IPS-15b (cell line): ENCODE measurements around the gene ANO2.
"Not testable (repeated sequence)": the region's sequence is repeated elsewhere in the genome, so short reads cannot be mapped to it uniquely, and the experiment has no call there.

Experiments used
- H3K27me3 ChIP-seq: one replicate; pipeline ENCODE4 v1.6.1; 2013; ENCODE audit warnings: low read length; ENCODE audit not compliant: control insufficient read depth, insufficient read depth
- H3K36me3 ChIP-seq: one replicate; pipeline ENCODE4 v1.6.1; 2013; ENCODE audit warnings: low read length; ENCODE audit not compliant: control insufficient read depth, insufficient read depth
- H3K4me1 ChIP-seq: one replicate; pipeline ENCODE4 v1.6.1; 2013; ENCODE audit warnings: mild to moderate bottlenecking, low read length; ENCODE audit not compliant: control insufficient read depth, insufficient read depth
- H3K4me3 ChIP-seq: one replicate; pipeline ENCODE4 v1.5.1; 2013; ENCODE audit warnings: low read depth, low read length
- H3K9ac ChIP-seq: one replicate; pipeline ENCODE4 v1.6.1; 2013; ENCODE audit warnings: low read depth, mild to moderate bottlenecking, low read length
- H3K9me3 ChIP-seq: one replicate; pipeline ENCODE4 v1.6.1; 2013; ENCODE audit warnings: mild to moderate bottlenecking, low read length; ENCODE audit not compliant: control insufficient read depth, insufficient read depth

The ANO2 gene

GRCh38 chr12:5560265-5560664, 384.8 kb downstream of the ANO2 start:
- Histone ChIP-seq H3K36me3 (no peaks in the 10 kb centered on the region), H3K4me1 (peaks cover 8% of the 10 kb centered on the region), H3K9me3 (no peaks in the 10 kb centered on the region), H3K27me3 (no peaks in the 10 kb centered on the region), H3K4me3 (no peak overlapping the region), H3K9ac (no peak overlapping the region)

- Histone ChIP-seq H3K9me3 (no peaks in the 10 kb centered on the region), H3K9ac (no peak overlapping the region), H3K4me1 (peaks cover 8% of the 10 kb centered on the region), H3K4me3 (no peak overlapping the region), H3K36me3 (no peaks in the 10 kb centered on the region), H3K27me3 (peaks cover 2% of the 10 kb centered on the region)
Measured at GRCh38 chr12:5557906-5558305, 387.2 kb downstream of the ANO2 start.

GRCh38 chr12:5556946-5557673, 387.9 kb downstream of the ANO2 start:
- no peak overlapping the region for H3K4me3 ChIP-seq
- H3K9ac ChIP-seq: no peak overlapping the region
- peaks cover 2% of the 10 kb centered on the region for H3K27me3 ChIP-seq
- no peaks in the 10 kb centered on the region for H3K9me3 ChIP-seq
- H3K4me1 ChIP-seq: peaks cover 8% of the 10 kb centered on the region
- no peaks in the 10 kb centered on the region for H3K36me3 ChIP-seq

- H3K4me3 ChIP-seq: no peak overlapping the region
- H3K9ac ChIP-seq: no peak overlapping the region
- H3K27me3 ChIP-seq: peaks cover 2% of the 10 kb centered on the region
- peaks cover 8% of the 10 kb centered on the region for H3K4me1 ChIP-seq
- no peaks in the 10 kb centered on the region for H3K9me3 ChIP-seq
- H3K36me3 ChIP-seq: no peaks in the 10 kb centered on the region
Measured at GRCh38 chr12:5556033-5556614, 388.9 kb downstream of the ANO2 start.

- peaks cover 2% of the 10 kb centered on the region for H3K27me3 ChIP-seq
- no peak overlapping the region for H3K4me3 ChIP-seq
- H3K9ac ChIP-seq: no peak overlapping the region
- no peaks in the 10 kb centered on the region for H3K9me3 ChIP-seq
- H3K36me3 ChIP-seq: no peaks in the 10 kb centered on the region
- H3K4me1 ChIP-seq: peaks cover 8% of the 10 kb centered on the region
Measured at GRCh38 chr12:5554711-5555110, 390.3 kb downstream of the ANO2 start.

GRCh38 chr12:5549011-5549410, 396.0 kb downstream of the ANO2 start:
- peaks cover 2% of the 10 kb centered on the region for H3K27me3 ChIP-seq
- H3K4me3 ChIP-seq: no peak overlapping the region
- no peaks in the 10 kb centered on the region for H3K36me3 ChIP-seq
- H3K9ac ChIP-seq: no peak overlapping the region
- no peaks in the 10 kb centered on the region for H3K9me3 ChIP-seq
- H3K4me1 ChIP-seq: no peaks in the 10 kb centered on the region

GRCh38 chr12:5548152-5548943, 396.7 kb downstream of the ANO2 start:
- Histone ChIP-seq H3K9me3 (no peaks in the 10 kb centered on the region), H3K4me1 (no peaks in the 10 kb centered on the region), H3K4me3 (no peak overlapping the region), H3K27me3 (no peaks in the 10 kb centered on the region), H3K9ac (no peak overlapping the region), H3K36me3 (no peaks in the 10 kb centered on the region)

GRCh38 chr12:5546616-5547015, 398.4 kb downstream of the ANO2 start:
- Histone ChIP-seq H3K9me3 (no peaks in the 10 kb centered on the region), H3K9ac (no peak overlapping the region), H3K27me3 (no peaks in the 10 kb centered on the region), H3K4me3 (no peak overlapping the region), H3K36me3 (no peaks in the 10 kb centered on the region), H3K4me1 (no peaks in the 10 kb centered on the region)

GRCh38 chr12:5537771-5538170, 407.3 kb downstream of the ANO2 start:
- H3K4me3 ChIP-seq: no peak overlapping the region
- no peak overlapping the region for H3K9ac ChIP-seq
- peaks cover 5% of the 10 kb centered on the region for H3K27me3 ChIP-seq
- H3K36me3 ChIP-seq: no peaks in the 10 kb centered on the region
- no peaks in the 10 kb centered on the region for H3K9me3 ChIP-seq
- peaks cover 6% of the 10 kb centered on the region for H3K4me1 ChIP-seq

GRCh38 chr12:5537026-5537615, 407.9 kb downstream of the ANO2 start:
- H3K36me3 ChIP-seq, H3K4me1 ChIP-seq, H3K4me3 ChIP-seq, H3K27me3 ChIP-seq, H3K9ac ChIP-seq, H3K9me3 ChIP-seq: not testable (repeated sequence)

- H3K4me1 ChIP-seq: peaks cover 6% of the 10 kb centered on the region
- H3K4me3 ChIP-seq: no peak overlapping the region
- H3K9ac ChIP-seq: no peak overlapping the region
- H3K36me3 ChIP-seq: no peaks in the 10 kb centered on the region
- peaks cover 5% of the 10 kb centered on the region for H3K27me3 ChIP-seq
- no peaks in the 10 kb centered on the region for H3K9me3 ChIP-seq
Measured at GRCh38 chr12:5535541-5535940, 409.5 kb downstream of the ANO2 start.
